Suppressor macrophage treated with lipopolysaccharide for 1 hour (primary cell): Measurements from ENCODE around the gene MYLK.

ENCODE experiments used
- DNase-seq, 3 donors: peaks; one replicate each; pipeline ENCODE4 v3.0.0-alpha.2; 2020 to 2022

MYLK gene

GRCh38 chr3:123766193-123767008, 117.7 kb downstream of the MYLK start:
- DNase-seq: no peak

DNA sequence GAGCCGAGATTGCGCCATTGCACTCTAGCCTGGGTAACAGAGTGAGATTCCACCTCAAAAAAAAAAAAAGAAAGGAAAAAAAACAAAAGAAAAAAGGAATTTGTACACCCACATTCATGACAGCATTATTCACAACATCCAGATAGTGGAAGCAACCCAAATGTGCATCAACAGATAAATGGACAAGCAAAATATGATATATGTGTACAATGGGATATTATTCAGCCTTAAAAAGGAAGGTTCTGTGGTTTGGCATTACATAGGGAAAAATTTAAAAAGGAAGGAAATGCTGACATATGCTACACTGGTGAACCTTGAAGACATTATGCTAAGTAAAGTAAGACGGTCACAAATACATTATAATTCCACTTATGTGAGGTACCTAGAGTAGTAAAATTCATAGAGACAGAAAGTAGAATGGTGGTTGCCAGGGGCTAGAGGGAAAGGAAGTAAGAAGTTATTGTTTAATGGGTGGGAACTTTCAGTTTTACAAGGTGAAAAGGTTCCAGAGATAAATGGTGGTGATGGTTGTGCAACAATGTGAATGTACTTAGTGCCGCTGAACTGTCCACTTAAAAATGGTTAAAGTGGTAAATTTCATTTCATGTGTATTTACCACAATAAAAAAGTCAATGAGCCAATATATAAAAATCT, 118.5 kb downstream of the MYLK start:
- DNase-seq: no peak

DNA sequence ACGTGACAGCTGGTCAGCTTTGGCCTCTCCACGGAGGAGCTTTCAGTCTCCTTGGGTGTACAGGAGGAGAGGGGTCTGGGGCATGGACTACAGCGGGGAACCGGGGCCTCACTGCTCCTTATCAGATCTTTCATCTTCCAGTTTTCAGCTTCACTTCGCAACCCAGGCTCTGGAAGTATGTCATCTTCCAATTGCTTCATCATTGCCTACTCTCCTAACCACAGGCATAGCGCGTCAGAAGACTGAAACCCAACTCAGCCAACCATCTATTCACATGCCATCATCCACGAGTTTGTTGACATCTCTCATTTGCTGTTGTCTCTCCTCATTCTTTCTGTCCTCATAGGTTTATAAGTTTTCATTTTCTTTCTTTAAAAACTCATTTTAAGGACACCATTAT, 119.5 kb downstream of the MYLK start:
- peak; percentile 46 to 56 (median 53) for DNase-seq

DNA sequence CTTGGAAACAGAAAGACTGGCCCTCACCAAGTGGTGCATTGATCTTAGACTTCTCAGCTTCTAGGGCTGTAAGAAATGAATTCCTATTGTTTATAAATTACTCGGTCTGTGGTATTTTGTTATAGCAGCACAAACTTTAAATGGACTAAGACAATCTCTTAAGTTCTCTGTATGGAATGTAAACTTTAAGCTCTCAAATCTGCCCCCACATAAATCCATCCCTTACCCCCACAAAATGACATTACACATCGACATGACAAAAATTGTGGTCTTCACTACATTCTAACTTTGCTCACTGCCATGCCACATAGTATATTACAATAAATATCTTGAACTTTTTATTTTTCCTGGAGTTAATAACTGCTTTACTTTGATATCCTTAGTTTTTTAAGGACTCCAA, 121.3 kb downstream of the MYLK start:
- no peak for DNase-seq

DNA sequence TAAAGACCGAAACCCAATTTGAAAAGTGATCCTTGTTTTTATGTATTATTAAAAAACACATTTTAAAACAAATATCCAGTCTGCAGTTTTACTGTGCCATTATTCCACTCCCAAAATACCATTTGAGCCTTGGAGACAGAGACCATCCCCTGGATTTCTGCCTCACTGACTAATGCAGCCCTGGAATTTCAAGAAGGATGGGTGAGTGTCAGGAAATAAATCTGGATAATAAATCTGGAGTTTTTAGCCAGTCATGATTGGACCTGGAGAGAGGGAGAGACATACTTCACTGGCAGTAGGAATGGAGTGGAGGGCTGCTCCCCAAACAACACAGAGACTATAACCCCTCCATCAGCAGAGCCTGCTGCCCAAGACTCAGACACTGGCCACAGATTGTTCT, 123.3 kb downstream of the MYLK start:
- DNase-seq: no peak

GRCh38 chr3:123759871-123760270, 124.3 kb downstream of the MYLK start:
- DNase-seq: peak in 2 of 3 donors; percentile 33 to 36

- DNase-seq: no peak
Measured at GRCh38 chr3:123759311-123759710, 124.8 kb downstream of the MYLK start.

- DNase-seq: no peak
Measured at GRCh38 chr3:123758081-123758564, 126.0 kb downstream of the MYLK start.

DNA sequence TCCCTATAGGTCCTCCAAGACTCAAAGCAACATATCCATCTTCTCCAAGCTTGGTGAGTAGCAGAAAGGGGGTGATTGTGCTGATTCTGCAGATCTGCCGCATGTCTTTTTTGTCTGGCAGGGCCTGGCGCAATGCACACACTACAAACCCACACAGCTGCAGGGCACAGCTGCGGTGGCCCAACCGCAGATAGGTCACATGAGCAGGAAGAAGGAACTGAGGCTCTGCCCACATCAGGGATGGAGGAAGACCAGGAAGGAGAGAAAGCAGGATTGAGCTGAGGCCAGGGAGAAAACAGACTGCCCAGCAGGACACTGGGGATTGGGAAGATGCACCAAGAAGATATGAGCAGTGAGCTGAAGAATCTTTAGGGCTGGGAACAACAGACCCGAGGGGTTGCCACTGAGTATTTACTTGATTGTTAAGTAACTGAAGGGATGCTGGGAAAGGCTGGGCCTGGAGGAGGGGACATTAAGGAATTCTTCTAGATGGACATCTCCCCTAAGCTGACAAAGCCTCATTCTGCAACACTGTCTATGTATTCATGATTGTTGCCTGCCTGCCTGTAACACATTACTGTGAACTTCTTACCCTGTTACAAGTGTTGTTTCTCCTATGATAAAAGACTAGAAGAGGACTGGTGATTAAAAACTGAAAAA, 126.7 kb downstream of the MYLK start:
- DNase-seq: peak; percentile 79 to 83 (median 82)

DNA sequence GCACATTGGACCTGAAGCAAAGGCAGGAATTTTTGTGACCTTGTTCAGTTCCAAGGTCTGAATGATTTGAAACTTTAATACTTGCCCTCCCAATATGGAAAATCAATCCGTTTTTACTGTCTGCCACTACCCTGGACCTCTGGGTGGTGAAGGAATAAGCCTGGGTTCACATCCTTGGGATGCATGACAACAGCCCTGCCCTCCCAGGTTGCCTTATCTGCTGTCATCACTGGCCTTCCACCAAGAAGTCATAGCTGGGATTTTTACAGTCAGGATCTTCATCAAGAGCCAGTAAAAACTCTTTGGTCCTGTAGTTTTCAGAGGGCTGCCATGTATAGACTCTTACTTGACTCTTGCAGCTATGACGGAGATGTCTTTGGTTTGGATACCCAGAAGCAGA, 128.6 kb downstream of the MYLK start:
- DNase-seq: no peak

DNA sequence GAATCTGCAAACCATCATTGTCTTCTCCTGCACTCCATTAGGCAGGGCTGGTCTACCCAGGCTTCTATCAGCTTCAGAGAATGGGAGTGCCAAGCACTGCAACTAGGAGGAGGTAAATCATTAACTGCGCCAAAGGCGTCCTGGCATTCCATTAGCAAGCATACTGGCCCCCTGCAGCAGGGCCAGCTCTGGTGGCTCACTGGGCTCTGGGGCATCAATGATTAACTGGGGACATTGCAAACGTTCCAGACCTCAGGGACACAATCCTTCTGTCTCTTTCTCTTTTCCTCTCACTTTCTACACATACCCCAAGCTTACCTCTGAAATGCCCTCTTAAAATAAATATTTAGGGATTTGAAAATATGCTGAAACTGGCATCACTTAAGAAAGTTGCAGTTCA, 129.0 kb downstream of the MYLK start:
- DNase-seq: no peak

DNA sequence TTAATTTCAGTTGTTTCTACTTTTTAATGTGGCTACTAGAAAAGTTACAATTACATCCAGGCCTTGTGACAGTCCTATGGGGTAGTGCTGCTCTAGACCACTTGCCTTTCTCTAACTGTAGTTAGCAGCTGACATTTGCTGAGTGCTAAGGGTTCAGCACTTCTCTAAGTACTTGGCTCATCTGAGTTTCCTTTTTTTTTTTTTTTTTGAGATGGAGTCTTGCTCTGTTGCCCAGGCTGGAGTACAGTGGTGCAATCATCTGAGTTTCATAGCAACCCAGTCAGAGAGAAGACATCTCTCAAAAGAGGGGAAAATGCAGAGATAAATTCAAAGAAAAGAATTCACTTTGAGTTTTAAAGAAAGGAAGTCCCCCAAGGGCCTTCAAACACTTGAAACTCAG, 130.8 kb downstream of the MYLK start:
- no peak for DNase-seq

- no peak for DNase-seq
Measured at GRCh38 chr3:123752228-123752627, 131.9 kb downstream of the MYLK start.

DNA sequence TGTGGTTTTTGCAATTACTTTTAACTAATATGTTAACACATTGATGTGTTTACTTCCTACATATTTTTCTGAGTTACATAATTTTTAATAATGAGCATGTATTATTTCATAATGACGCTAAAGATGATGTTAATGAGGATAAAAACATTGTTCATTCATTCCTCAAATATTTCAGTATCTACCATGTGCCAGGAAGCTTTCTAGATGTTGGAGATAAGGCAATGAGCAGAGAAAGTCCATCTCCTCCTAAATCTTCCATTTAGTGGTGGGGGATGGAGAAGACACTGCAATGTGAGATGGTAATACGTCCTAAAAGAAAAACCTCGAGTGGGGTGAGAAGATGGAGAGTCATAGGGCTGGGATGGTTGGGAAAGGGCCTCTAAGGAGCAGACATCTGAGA, 132.7 kb downstream of the MYLK start:
- no peak for DNase-seq

DNA sequence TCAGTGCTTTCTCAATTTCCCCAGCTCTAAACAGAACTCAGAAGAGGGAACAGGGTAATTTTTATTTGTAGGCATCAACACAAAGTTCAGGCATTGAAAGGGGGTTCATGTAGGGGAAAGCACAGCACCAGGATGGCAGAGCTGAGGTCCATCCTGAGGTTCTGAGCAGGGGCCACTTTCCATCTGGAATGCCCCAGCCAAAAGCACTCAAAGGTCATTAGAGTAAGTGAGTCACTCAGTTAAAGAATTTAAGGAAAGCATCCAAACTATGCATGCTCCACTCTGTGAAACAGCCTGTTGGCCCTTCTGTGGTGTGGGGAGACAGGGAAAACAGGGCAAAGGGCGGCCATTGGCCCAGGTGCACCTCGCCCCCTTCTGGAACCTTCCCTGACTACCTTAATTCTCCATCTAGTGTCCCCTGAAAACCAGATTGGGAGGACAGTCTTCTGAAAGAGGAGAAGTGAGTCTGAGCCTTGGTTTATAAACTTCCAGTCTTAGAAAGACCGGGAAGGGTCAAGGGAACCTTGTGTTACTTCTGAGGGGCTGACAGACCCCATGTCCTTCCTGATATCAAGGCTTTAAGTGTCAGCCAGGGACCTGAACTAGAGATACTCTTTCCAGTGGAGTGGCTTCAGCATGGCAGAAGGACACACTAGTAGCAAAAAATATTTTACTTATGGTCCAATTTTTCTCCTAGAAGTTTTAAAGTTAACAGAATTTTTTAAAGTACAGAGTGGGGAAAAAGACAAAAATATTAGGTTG, 133.3 kb downstream of the MYLK start:
- DNase-seq: no peak

- DNase-seq: no peak
Measured at GRCh38 chr3:123750209-123750608, 133.9 kb downstream of the MYLK start.

GRCh38 chr3:123749711-123750110, 134.4 kb downstream of the MYLK start:
- DNase-seq: no peak

- DNase-seq: peak in 2 of 3 donors; percentile 33 to 45
Measured at GRCh38 chr3:123745184-123745855, 138.8 kb downstream of the MYLK start.

DNA sequence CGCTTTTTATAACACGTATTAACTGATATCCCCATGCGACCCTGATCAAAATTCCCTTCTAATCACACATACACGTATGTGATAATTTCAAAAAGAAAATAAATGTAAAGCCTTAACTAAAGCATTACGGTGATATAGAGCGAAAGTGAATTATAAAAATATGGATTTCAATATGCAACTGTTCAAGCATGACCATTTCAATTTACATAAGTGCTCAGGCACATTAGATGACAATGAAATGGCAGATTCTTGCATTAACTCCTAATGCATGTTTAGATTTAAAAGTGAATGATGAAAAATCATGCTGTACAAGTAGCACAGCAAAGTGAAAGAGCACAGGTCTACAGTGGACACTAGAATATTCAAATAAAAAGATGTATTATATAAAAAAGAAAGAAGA, 140.1 kb downstream of the MYLK start:
- no peak for DNase-seq

DNA sequence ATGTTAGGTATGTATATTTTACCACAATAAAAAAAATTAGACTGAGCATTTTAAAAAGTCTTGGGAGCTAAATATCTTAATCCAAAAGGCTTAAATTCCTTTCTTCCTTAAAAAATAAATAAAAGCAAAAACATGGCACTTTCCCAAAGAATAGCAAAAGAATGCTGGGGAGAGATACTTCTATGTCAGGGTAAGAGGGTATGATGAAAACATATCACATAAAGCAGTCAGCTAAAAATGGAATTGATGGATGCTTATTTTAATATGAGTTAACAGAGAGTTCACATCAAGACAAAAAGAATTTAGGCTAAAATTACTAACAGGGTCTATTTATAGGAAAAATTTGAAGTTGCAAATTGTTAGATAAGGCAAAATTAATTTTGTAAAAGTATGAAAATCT, 141.0 kb downstream of the MYLK start:
- DNase-seq: no peak

GRCh38 chr3:123741041-123741511, 143.1 kb downstream of the MYLK start:
- peak; percentile 54 to 67 (median 65) for DNase-seq

DNA sequence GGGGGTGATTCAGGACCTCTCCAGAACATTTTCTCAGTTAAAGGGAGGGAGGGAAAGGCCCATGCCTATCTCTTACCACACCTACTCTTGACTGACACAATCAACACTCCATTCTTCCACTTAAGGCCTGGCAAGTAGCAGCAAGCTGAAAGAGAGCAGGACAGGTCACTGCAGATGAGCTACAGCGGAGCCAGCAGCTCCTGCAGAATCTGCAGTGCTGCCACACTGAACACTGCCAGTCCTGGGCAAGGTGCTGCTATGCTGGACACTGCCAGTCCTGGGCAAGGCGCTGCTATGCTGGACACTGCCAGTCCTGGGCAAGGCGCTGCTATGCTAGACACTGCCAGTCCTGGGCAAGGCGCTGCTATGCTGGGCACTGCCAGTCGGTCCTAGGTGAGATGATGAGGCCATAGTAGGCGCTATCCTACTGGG, 143.7 kb downstream of the MYLK start:
- DNase-seq: no peak
